ENCODE data around the gene DPCD.

Gene DPCD

DNA sequence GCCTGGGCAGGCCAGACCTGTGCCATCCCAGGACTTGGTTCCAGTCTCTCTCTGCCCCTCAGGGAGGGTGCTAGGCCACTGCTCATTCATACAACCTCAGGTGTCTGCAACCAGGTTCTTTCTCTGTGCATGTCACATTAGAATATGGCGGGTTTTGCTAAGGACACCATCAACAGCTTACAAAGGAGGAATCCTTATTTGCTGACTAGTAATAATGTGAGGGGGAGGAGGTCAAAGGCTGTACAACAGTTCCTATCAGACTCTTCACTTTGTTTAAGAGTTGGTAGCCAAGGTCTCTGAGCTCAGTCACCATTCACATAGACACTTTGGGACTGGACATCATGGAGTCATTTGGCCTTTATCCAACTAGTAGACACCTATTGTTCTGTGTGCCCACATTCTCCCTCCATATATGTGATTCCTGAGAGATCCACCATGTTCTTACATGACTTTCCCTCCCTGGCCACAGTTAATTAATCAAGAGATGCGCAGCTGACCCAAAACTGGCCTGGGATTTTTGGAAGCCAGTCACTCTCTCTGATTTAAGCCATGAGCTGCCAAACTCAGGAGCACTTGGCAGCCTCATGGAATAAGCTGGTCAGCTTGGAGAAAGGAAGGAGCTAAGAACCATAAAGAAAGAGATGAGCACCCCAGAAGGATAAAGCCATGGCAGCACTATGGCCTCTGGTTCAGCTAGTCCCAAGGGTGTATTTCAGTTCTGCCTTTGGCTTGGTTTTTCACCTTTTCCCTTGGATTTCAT is 51.2 kb downstream of the DPCD start:
- peak overlapping the region; percentile 50 for H3K27ac Mint-ChIP-seq
- DNase-seq = no peak
- TF ChIP-seq, protein P1, sequence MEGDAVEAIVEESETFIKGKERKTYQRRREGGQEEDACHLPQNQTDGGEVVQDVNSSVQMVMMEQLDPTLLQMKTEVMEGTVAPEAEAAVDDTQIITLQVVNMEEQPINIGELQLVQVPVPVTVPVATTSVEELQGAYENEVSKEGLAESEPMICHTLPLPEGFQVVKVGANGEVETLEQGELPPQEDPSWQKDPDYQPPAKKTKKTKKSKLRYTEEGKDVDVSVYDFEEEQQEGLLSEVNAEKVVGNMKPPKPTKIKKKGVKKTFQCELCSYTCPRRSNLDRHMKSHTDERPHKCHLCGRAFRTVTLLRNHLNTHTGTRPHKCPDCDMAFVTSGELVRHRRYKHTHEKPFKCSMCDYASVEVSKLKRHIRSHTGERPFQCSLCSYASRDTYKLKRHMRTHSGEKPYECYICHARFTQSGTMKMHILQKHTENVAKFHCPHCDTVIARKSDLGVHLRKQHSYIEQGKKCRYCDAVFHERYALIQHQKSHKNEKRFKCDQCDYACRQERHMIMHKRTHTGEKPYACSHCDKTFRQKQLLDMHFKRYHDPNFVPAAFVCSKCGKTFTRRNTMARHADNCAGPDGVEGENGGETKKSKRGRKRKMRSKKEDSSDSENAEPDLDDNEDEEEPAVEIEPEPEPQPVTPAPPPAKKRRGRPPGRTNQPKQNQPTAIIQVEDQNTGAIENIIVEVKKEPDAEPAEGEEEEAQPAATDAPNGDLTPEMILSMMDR (IDR thresholded peaks at IDR 0.05) = no peak

GRCh38 chr10:101643546-101643945 is 55.4 kb downstream of the DPCD start:
- Mint-ChIP-seq H3K4me1 (peaks cover 57% of the 10 kb centered on the region), H3K27ac (no peak overlapping the region)
- TF ChIP-seq, protein P1 (IDR thresholded peaks at IDR 0.05) = no peak

More for the DNA sequence above, 51.2 kb downstream of the DPCD start:
- Mint-ChIP-seq H3K36me3 (ENCODE audit: low read depth) (peaks cover 67% of the 10 kb centered on the region), H3K4me1 (peaks cover 21% of the 10 kb centered on the region), H3K27me3 (ENCODE audit: low read depth, poor library complexity) (no peaks in the 10 kb centered on the region), H3K4me3 (no peak overlapping the region), H3K9me3 (peaks cover 18% of the 10 kb centered on the region)

GRCh38 chr10:101644002-101644401 is 55.9 kb downstream of the DPCD start:
- H3K27me3 Mint-ChIP-seq (ENCODE audit: low read depth, poor library complexity) = no peaks in the 10 kb centered on the region
- H3K4me3 Mint-ChIP-seq = no peak overlapping the region
- peaks cover 41% of the 10 kb centered on the region for H3K36me3 Mint-ChIP-seq (ENCODE audit: low read depth)
- H3K9me3 Mint-ChIP-seq = no peaks in the 10 kb centered on the region
- H3K4me1 Mint-ChIP-seq = peaks cover 58% of the 10 kb centered on the region
- TF ChIP-seq, protein P1 (IDR thresholded peaks at IDR 0.05) = no peak
- no peak for DNase-seq
- no peak overlapping the region for H3K27ac Mint-ChIP-seq

More at GRCh38 chr10:101643546-101643945, 55.4 kb downstream of the DPCD start:
- no peaks in the 10 kb centered on the region for H3K9me3 Mint-ChIP-seq
- H3K36me3 Mint-ChIP-seq (ENCODE audit: low read depth) = peaks cover 41% of the 10 kb centered on the region
- no peak for DNase-seq
- no peaks in the 10 kb centered on the region for H3K27me3 Mint-ChIP-seq (ENCODE audit: low read depth, poor library complexity)
- H3K4me3 Mint-ChIP-seq = no peak overlapping the region

DNA sequence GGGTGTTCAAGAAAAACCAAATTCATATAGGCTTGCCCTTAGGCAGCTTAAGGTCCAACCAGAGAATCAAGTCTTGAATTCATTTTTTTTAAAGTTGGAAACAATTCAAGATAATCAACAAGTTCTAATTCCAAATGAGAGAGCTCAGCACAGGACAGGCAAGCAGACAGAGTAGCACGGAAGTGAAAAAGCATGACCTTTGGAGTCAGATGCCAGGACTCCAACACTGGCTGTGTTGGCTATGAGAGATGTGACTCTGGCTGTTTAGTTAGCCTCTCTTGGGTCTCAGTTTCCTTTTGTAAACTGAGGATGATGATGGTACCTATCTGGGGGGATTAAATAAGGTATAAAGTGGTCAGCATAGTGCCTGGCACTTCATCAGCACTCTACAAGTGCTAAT is 57.5 kb downstream of the DPCD start:
- Mint-ChIP-seq H3K27me3 (ENCODE audit: low read depth, poor library complexity) (no peaks in the 10 kb centered on the region), H3K4me1 (peaks cover 61% of the 10 kb centered on the region), H3K36me3 (ENCODE audit: low read depth) (peaks cover 32% of the 10 kb centered on the region), H3K4me3 (no peak overlapping the region), H3K9me3 (no peaks in the 10 kb centered on the region), H3K27ac (no peak overlapping the region)
- no peak for DNase-seq
- TF ChIP-seq, protein P1 (IDR thresholded peaks at IDR 0.05) = no peak

DNA sequence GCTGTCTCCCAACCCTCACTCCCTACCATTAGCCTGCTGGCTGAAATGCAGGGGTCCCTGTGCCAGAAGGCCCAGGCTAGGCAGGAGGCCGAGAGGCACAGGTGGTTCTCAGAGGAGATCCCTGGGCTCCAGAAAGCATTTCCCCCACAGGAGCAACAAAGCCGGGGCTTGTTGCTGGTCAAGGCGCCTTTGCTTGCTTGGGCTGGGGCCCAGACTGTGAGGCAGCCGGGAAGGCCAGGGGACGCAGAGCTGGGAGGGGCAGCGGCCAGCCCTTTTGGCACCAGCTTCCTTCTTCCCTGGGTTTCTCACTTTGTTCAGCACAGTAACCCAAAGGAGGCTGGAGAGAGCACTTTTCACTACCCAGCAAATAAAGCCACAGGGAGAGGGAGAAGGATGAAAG is 58.2 kb downstream of the DPCD start:
- Mint-ChIP-seq H3K4me1 (peaks cover 61% of the 10 kb centered on the region), H3K36me3 (ENCODE audit: low read depth) (peaks cover 29% of the 10 kb centered on the region), H3K27me3 (ENCODE audit: low read depth, poor library complexity) (no peaks in the 10 kb centered on the region), H3K27ac (no peak overlapping the region), H3K4me3 (no peak overlapping the region), H3K9me3 (no peaks in the 10 kb centered on the region)
- DNase-seq = no peak
- TF ChIP-seq, protein P1 (IDR thresholded peaks at IDR 0.05) = no peak

- no peaks in the 10 kb centered on the region for H3K27me3 Mint-ChIP-seq (ENCODE audit: low read depth, poor library complexity)
- H3K36me3 Mint-ChIP-seq (ENCODE audit: low read depth) = peaks cover 24% of the 10 kb centered on the region
- TF ChIP-seq, protein P1 (IDR thresholded peaks at IDR 0.05) = no peak
- H3K4me3 Mint-ChIP-seq = no peak overlapping the region
- H3K4me1 Mint-ChIP-seq = peaks cover 61% of the 10 kb centered on the region
- H3K9me3 Mint-ChIP-seq = no peaks in the 10 kb centered on the region
- DNase-seq = no peak
- H3K27ac Mint-ChIP-seq = peak overlapping the region; percentile 78
These were observed 59.1 kb downstream of the DPCD start for GRCh38 chr10:101647255-101647654.
